GM18498 (cell line): ENCODE data around the gene LIAS.
"Not testable (repeated sequence)": the region's sequence is repeated elsewhere in the genome, so short reads cannot be mapped to it uniquely, and the experiment has no call there.

ENCODE experiments used
- ATAC-seq: cut with Tn5 transposase; IDR thresholded peaks from one replicate; pipeline ENCODE4 v1.9.1; 2021; ENCODE audit warnings: mild to moderate bottlenecking, moderate library complexity; ENCODE audit not compliant: unreplicated experiment

The LIAS gene

GRCh38 chr4:39495446-39496213 is 36.8 kb downstream of the LIAS start:
- no peak for ATAC-seq

- ATAC-seq = no peak
Observed at GRCh38 chr4:39497909-39498726, 39.3 kb downstream of the LIAS start.

DNA sequence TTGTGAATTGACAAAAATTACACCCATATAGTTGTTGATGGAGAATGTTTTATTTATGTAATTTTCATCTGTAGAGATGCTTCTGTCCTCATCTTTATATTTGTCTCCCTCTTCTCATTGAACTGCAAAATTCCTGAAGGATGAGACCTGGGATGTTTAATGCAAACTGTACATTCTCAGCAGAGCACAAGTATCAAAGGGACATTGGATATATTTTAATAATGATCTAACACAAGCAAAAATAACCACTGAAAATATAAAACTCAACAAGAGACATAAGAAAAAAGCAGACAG is 39.8 kb downstream of the LIAS start:
- no peak for ATAC-seq

DNA sequence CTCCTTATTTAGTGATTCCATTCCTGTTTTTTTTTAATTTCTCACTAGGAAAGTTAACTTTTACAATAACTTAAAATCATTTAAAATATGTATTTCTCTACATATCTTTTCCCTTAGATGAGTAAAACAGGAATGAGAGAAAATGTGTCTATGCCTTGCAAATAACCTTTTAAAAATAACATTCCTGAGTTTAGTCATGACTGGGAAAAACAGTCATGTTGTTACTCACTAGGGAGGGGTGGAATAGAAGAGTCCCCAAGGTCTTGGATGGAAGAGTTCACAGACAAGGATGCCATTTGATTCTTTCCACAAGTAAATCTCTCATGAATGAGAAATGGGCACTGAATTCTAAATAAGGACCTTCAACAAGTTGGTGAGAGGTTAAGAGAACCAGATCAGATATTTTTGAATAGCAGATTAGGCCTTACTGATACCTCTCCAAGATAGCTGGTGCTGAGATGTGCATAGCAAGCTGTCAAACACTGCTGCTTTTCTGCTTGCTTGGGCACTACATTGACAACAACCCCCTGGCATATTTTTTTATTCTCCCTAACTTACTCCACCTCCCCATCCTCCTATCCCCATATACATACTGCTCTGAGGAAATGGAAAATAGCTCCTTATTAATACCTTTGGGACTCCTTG is 43.3 kb downstream of the LIAS start:
- no peak for ATAC-seq

DNA sequence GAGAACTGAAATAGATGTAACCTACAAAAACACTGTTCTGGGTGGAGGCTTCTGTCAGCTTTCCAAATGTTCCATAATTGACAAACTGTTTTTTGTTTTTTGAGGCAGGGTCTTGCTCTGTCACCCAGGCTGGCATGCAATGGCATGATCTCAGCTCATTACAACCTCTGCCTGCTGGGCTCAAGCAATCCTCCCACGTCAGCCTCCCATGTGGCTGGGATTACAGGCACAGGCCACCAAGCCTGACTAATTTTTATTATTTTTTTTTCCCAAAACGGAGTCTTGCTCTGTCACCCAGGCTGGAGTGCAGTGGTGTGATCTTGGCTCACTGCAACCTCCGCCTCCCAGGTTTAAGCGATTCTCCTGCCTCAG is 43.8 kb downstream of the LIAS start:
- ATAC-seq = not testable (repeated sequence)

GRCh38 chr4:39504538-39504937 is 45.7 kb downstream of the LIAS start:
- no peak for ATAC-seq

GRCh38 chr4:39505581-39505980 is 46.7 kb downstream of the LIAS start:
- ATAC-seq = no peak

DNA sequence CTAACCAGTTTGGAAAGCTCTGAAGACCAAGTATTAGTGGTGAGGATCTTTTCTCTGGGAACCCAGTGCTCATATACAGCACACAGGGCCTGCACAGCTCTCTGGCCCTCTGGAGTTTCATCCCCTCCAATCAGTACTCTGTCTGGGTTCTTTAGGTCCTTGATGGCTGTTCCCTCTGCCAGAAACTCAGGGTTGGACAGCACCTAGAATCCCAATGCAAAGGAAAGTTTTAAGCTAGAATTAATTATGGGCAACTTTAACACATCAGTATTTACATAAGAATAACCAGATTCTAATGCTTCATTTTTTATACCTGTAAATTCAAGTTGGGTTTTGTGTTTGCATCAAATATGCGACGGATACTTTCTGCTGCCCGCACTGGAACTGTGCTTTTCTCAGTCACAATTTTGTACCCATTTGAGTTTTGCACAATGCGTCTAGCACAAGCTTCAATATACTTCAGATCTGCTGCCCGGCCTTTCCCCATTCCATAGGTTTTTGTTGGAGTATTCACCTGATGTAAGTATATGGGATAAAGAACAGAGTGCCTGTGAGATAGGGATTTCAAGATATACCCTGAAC is 51.6 kb downstream of the LIAS start:
- ATAC-seq = no peak

- not testable (repeated sequence) for ATAC-seq
Observed at GRCh38 chr4:39514266-39514665, 55.4 kb downstream of the LIAS start.

DNA sequence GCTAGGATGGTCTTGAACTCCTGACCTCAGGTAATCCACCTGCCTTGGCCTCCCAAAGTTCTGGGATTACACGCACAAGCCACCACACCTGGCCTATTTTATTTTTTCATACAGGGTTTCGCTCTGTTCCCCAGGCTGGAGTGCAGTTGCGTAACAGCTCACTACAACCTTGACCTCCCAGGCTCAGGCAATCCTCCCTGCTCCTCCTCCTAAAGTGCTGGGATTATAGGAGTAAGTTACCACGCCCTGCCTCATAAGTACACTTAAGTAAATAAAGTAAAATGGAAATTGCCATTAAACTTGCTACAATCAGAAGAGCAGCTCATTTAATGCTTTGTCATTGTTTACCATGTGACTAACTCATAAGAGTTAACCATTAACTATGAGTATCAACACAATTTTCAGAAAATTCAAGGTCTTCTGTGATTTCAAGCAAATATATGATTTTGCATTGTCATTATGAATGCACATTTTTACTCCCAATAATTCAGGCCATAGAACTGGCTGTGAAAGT is 56.1 kb downstream of the LIAS start:
- no peak for ATAC-seq

DNA sequence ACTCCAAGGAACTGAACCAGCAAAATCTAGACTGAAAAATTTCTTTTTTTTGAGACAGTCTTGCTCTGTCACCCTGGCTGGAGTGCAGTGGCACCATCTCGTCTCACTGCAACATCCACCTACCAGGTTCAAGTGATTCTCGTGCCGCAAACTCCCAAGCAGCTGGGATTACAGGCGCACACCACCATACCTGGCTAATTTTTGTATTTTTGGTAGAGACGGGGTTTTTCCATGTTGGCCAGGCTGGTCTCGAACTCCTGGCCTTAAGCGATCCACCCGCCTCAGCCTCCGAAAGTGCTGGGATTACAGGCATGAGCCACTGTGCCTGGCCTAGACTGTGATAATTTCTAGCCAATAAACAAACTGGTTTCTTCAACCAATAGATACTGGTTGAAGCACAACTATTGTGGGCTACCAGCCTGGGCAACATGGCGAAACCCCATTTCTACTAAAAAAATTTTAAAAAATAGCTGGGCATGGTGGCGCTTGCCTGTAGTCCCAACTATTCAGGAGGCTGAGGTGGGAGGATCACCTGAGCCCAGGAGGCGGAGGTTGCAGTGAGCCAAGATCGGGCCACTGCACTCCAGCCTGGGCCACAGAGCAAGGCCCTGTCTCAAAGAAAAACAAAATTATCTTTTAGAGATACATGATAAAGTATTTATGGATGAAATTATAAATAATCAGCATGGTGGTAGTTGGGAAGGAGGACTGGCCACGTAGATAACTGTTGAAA is 57.0 kb downstream of the LIAS start:
- not testable (repeated sequence) for ATAC-seq

GRCh38 chr4:39516407-39516966 is 57.6 kb downstream of the LIAS start:
- no peak for ATAC-seq

DNA sequence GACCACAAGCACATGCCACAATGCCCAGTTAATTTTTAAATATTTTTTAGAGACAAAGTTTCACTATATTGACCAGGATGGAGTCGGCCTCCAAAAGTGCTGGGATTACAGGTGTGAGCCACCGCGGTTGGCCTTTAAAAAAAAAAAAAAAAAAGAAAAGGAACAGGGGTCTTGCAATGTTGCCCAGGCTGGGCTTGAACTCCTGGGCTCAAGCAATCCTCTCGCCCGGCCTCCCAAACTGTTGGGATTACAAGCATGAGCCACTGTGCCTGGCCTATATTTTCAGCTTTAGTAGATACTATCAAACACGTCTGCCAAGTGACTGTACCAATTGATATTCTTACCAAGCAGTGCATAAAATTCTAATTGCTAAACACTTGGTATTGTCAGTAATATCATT is 59.6 kb downstream of the LIAS start:
- ATAC-seq = no peak

GRCh38 chr4:39521253-39521919 is 62.5 kb downstream of the LIAS start:
- no peak for ATAC-seq

DNA sequence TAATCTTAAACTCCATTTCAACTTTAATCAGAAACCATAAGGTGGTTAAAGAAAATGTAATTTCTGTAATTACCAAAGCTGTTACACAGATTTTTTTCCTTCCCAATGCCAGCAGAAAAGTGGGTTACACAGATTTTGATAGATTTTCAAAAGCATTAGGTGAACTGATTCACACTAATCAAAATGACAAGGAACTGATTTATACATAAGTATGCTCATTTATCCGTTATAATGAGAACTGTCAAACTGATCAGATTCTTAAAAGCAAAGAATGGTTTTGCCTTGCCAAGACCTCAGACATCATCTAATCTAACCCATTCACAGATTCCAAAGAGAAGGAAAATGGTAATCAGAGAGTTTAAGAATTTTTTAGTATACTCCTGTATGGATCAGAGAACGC is 63.2 kb downstream of the LIAS start:
- no peak for ATAC-seq

DNA sequence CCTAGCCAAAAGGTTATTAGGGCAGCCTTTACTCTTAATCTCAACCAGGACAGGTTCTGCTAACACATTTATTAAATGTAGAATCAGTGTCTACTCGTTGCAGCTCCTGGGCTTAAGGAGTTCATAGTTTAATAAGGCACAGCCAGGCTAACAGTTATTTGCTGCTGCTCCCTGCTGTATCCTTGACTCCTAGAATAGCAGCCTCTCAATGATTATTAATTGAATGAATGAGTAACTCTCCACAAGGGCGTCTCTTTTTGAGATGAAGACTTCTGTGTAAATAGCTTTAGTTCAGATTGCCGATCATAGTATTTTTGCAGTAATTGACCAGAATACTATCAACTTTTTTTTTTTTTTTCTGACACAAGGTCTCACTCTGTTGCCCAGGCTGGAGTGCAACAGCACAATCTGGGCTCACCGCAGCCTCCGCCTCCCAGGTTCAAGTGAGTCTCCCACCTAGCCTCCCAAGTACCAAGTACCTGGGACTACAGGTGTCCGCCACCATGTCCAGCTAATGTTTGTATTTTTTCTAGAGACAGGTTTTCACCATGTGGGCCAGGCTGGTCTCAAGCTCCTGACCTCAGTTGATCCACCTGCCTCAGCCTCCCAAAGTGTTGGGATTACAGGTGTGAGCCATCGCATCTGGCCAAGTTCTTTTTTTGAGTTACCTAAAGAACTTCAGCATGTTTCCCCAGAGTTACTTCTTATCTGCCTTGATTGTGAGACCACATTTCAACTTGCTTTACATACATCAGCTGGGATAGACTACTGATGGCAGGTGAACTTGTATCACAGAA is 65.5 kb downstream of the LIAS start:
- ATAC-seq = no peak

- ATAC-seq = no peak
Observed at GRCh38 chr4:39525822-39526690, 67.2 kb downstream of the LIAS start.

DNA sequence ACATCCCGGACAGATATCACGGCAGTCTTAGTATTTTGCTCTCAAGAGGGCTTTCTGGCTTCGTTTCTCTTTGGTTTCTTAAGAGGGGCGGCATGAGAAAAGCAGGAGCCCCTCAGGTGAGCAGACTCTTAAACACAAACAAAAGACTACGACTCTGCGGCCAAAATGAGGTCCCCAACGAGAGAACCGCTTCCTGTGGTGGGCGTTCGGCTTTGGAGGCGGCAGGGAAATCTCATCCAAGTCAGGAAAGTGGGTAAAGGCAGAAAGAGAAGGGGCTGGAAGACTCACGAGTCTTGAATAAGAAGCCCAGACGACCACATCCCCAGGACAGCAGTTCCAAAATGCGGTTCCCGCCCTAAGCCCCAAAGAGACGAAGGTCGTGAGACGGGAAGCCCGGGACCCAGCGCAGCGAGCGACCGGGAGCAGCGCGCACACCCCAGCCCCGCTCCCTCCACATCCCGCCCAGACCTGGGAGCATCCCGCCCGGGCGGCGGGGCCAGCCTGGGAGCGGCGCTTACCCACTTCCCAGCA is 68.0 kb downstream of the LIAS start:
- peak; percentile 1 for ATAC-seq
